Measurements from ENCODE around the gene PCNT. TPM values are rescaled to one million over a fixed set of nuclear protein-coding genes. Genes with fewer than 3 reads are reported as not detected.
A peak's percentile ranks its signal among the peaks of the same experiment; 100 is the strongest.

Gene PCNT, protein sequence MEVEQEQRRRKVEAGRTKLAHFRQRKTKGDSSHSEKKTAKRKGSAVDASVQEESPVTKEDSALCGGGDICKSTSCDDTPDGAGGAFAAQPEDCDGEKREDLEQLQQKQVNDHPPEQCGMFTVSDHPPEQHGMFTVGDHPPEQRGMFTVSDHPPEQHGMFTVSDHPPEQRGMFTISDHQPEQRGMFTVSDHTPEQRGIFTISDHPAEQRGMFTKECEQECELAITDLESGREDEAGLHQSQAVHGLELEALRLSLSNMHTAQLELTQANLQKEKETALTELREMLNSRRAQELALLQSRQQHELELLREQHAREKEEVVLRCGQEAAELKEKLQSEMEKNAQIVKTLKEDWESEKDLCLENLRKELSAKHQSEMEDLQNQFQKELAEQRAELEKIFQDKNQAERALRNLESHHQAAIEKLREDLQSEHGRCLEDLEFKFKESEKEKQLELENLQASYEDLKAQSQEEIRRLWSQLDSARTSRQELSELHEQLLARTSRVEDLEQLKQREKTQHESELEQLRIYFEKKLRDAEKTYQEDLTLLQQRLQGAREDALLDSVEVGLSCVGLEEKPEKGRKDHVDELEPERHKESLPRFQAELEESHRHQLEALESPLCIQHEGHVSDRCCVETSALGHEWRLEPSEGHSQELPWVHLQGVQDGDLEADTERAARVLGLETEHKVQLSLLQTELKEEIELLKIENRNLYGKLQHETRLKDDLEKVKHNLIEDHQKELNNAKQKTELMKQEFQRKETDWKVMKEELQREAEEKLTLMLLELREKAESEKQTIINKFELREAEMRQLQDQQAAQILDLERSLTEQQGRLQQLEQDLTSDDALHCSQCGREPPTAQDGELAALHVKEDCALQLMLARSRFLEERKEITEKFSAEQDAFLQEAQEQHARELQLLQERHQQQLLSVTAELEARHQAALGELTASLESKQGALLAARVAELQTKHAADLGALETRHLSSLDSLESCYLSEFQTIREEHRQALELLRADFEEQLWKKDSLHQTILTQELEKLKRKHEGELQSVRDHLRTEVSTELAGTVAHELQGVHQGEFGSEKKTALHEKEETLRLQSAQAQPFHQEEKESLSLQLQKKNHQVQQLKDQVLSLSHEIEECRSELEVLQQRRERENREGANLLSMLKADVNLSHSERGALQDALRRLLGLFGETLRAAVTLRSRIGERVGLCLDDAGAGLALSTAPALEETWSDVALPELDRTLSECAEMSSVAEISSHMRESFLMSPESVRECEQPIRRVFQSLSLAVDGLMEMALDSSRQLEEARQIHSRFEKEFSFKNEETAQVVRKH (N-terminal part only)
- polyA plus RNA-seq (2013, experiment 1 of 2), result 11.1 TPM
- 10.6 TPM for polyA plus RNA-seq (2013, experiment 2 of 2)

DNA sequence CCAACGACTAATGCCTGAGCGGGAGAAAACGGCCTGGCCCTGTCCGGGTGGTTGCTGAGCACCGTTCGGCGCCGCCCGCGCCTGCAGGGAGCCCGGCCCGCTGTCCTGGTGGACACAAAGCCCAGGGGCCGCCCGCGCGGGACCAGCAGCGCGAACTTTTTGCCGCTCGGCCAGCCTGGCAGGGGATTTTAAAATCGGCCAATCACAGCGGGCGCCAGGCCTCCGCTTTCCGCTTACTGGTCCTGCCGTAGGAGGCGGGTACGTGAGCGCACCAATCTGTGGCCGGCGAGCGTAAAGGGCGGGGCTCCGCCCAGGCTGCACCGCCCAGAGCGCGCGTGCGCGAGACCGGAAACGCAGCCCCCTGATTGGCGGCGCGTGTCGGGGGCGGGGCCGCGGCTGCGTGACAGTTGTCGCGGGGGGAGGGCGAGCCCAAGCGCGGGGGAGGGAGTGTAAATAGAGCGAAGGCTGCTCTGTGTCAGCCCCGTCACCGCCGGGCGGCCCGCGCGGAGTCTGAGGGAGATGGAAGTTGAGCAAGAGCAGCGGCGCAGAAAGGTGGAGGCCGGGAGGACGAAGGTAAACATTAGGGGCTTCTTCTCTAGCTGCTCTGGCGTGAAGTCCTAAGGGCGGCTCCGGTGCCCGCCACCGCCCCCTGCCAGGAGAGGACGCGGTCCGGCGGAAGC lies at the start of gene PCNT, which contains the start of gene C21orf58:
Gene PCNT, plus strand, starts transcription at position 447 of the 680 bp plus-strand sequence. Its CDS starts 73 bp downstream, at position 520.
Gene C21orf58, minus strand, starts transcription at position 161 of the 680 bp plus-strand sequence. CDS start 1,132 bp downstream, outside the sequence.
- peaks cover 16 to 20% of the 10 kb centered on the region in 2 donors for H3K4me1 ChIP-seq (ENCODE audit: control insufficient read depth in 2 of 2, insufficient read depth in 1 of 2, low read depth in 1 of 2, low read length in 2 of 2)
- no peak within 1 kb of the TSS for H2BK15ac ChIP-seq (ENCODE audit: low read length)
- H3K23ac ChIP-seq (ENCODE audit: low read depth, low read length, poor library complexity), result peak within 1 kb of the TSS; percentile 98
- peak within 1 kb of the TSS; percentile 98 for H3K18ac ChIP-seq (ENCODE audit: low read length)
- peaks cover 17 to 65% of the 10 kb centered on the region in 2 donors for H3K36me3 ChIP-seq (replicated peaks in 1 of 2; ENCODE audit: control insufficient read depth in 2 of 2, insufficient read depth in 2 of 2, low read length in 2 of 2)
- H3K9ac ChIP-seq (ENCODE audit: low read depth, low read length, poor library complexity), result peak within 1 kb of the TSS; percentile 98
- peak; percentile 95 for DNase-seq (ENCODE audit: low spot score)
- peak within 1 kb of the TSS; percentile 88 for H2BK120ac ChIP-seq (ENCODE audit: low read depth, low read length)
- peak within 1 kb of the TSS; percentile 83 for H3K14ac ChIP-seq (ENCODE audit: low read length)
- peak within 1 kb of the TSS; percentile 98 for H2AK5ac ChIP-seq (ENCODE audit: low read depth, low read length)
- H3K9me3 ChIP-seq (replicated peaks in 1 of 2; ENCODE audit: control insufficient read depth in 2 of 2, insufficient read depth in 1 of 2, low read depth in 1 of 2, low read length in 2 of 2), result no peaks in the 10 kb centered on the region
- peak within 1 kb of the TSS; percentile 24 for H2BK12ac ChIP-seq (ENCODE audit: low read length)
- H4K91ac ChIP-seq (ENCODE audit: low read depth, low read length, poor library complexity), result no peak within 1 kb of the TSS
- no CpG with 5 or more reads among the region's 76 CpGs for WGBS, 2 donors (ENCODE audit: extremely low coverage in 2 of 2, insufficient read length in 2 of 2, insufficient replicate concordance in 1 of 2)
- H3K79me1 ChIP-seq (ENCODE audit: low read depth, low read length), result peaks cover 11% of the 10 kb centered on the region
- H3K27me3 ChIP-seq (ENCODE audit: control insufficient read depth in 3 of 3, insufficient read depth in 3 of 3, low read depth in 1 of 3, low read length in 3 of 3), result no peaks in the 10 kb centered on the region
- peak within 1 kb of the TSS; percentile 88 for H3K4me2 ChIP-seq (ENCODE audit: insufficient read depth, low read length, poor library complexity, severe bottlenecking)
- H2AFZ ChIP-seq (ENCODE audit: low read length), result peak within 1 kb of the TSS; percentile 94
- H2BK5ac ChIP-seq (ENCODE audit: low read length), result peak within 1 kb of the TSS; percentile 93
- no peak within 1 kb of the TSS for H4K8ac ChIP-seq (ENCODE audit: low read depth, low read length)
- peak within 1 kb of the TSS; percentile 97 for H3K27ac ChIP-seq (replicated peaks; ENCODE audit: low read length)
- peak within 1 kb of the TSS; percentile 97 to 99 for H3K4me3 ChIP-seq (ENCODE audit: low read length in 2 of 2)
- peak within 1 kb of the TSS; percentile 91 for H3K4ac ChIP-seq (ENCODE audit: low read length)

DNA sequence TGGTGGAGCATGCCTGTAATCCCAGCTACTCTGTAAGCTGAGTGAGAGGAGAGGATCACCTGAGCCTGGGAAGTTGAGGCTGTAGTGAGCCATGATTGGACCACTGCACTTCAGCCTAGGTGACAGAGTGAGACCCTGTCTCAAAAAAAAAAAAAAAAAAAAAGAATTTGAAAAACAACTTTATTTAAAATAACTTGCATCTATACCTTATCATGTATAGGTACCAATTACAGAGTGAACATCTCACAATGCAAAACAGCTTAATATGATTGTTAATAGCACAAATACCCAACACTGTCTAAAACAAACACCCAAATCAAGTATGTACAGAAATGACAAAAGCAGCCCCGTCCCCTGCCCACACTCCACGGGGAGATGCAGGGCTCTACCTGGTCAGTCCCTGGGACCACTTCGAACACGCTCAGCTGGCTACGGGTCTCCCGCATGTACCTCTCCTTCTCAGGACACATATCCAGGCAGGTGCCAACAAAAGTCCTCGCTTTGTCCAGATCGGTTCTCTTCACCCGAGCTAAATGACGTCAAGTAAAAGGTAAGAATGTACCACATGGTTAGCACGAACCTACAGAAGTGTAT lies 49.1 kb upstream of the PCNT start:
- WGBS, 2 donors (ENCODE audit: extremely low coverage in 2 of 2, insufficient read length in 2 of 2, insufficient replicate concordance in 1 of 2), result no CpG with 5 or more reads among the region's 11 CpGs
- Histone ChIP-seq H3K79me1 (ENCODE audit: low read depth, low read length) (no peaks in the 10 kb centered on the region), H2BK120ac (ENCODE audit: low read depth, low read length) (no peak overlapping the region), H2AFZ (ENCODE audit: low read length) (no peak overlapping the region), H3K9ac (ENCODE audit: low read depth, low read length, poor library complexity) (no peak overlapping the region), H3K4me1 (ENCODE audit: control insufficient read depth in 2 of 2, insufficient read depth in 1 of 2, low read depth in 1 of 2, low read length in 2 of 2) (no peaks in the 10 kb centered on the region), H3K18ac (ENCODE audit: low read length) (no peak overlapping the region), H3K23ac (ENCODE audit: low read depth, low read length, poor library complexity) (peak overlapping the region; percentile 31), H3K4me3 (ENCODE audit: low read length in 2 of 2) (no peak overlapping the region), H2AK5ac (ENCODE audit: low read depth, low read length) (no peak overlapping the region), H3K27ac (replicated peaks; ENCODE audit: low read length) (no peak overlapping the region), H3K36me3 (replicated peaks in 1 of 2; ENCODE audit: control insufficient read depth in 2 of 2, insufficient read depth in 2 of 2, low read length in 2 of 2) (peaks cover 52 to 96% of the 10 kb centered on the region in 2 donors), H2BK5ac (ENCODE audit: low read length) (no peak overlapping the region), H3K4ac (ENCODE audit: low read length) (no peak overlapping the region), H3K4me2 (ENCODE audit: insufficient read depth, low read length, poor library complexity, severe bottlenecking) (no peak overlapping the region), H2BK12ac (ENCODE audit: low read length) (no peak overlapping the region), H4K8ac (ENCODE audit: low read depth, low read length) (no peak overlapping the region), H3K9me3 (replicated peaks in 1 of 2; ENCODE audit: control insufficient read depth in 2 of 2, insufficient read depth in 1 of 2, low read depth in 1 of 2, low read length in 2 of 2) (no peaks in the 10 kb centered on the region), H2BK15ac (ENCODE audit: low read length) (no peak overlapping the region), H3K27me3 (ENCODE audit: control insufficient read depth in 3 of 3, insufficient read depth in 3 of 3, low read depth in 1 of 3, low read length in 3 of 3) (no peaks in the 10 kb centered on the region), H3K14ac (ENCODE audit: low read length) (no peak overlapping the region), H4K91ac (ENCODE audit: low read depth, low read length, poor library complexity) (no peak overlapping the region)
- no peak for DNase-seq (ENCODE audit: low spot score)

DNA sequence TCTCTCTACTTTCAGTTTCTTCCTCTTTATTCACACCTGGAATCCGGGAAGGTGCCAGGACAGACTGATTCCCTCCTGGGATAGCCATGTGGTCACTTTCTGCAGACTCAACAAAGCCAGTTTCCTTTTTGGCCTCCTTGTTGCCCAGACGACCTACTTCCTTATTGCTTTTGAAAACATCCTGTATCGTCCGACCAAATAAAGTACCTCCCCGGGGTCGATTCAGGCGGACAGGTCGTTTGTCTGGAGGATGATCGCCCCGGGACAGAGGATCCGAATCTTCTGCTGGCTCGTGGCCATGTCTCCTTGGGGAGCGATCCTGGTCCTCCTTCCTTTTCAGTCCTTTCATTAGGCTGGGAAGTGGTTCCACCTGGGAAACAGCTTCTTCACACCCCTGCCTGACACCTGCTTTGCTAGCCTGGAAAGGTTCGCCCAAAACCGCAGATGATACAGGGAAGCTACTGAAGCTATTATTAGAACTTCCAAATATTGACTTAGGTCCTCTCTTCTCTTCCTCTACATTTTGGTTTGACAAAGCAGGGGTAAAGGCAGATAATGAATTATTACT lies 39.8 kb upstream of the PCNT start:
- H3K4me2 ChIP-seq (ENCODE audit: insufficient read depth, low read length, poor library complexity, severe bottlenecking), result no peak overlapping the region
- no peak overlapping the region for H2BK12ac ChIP-seq (ENCODE audit: low read length)
- H4K91ac ChIP-seq (ENCODE audit: low read depth, low read length, poor library complexity), result no peak overlapping the region
- peaks cover 3 to 5% of the 10 kb centered on the region in 2 donors for H3K4me1 ChIP-seq (ENCODE audit: control insufficient read depth in 2 of 2, insufficient read depth in 1 of 2, low read depth in 1 of 2, low read length in 2 of 2)
- H3K4ac ChIP-seq (ENCODE audit: low read length), result no peak overlapping the region
- H2AK5ac ChIP-seq (ENCODE audit: low read depth, low read length), result no peak overlapping the region
- no peak overlapping the region for H3K23ac ChIP-seq (ENCODE audit: low read depth, low read length, poor library complexity)
- no peak overlapping the region for H2BK15ac ChIP-seq (ENCODE audit: low read length)
- peaks cover 6 to 15% of the 10 kb centered on the region in 2 donors for H3K9me3 ChIP-seq (replicated peaks in 1 of 2; ENCODE audit: control insufficient read depth in 2 of 2, insufficient read depth in 1 of 2, low read depth in 1 of 2, low read length in 2 of 2)
- peak overlapping the region in 1 of 2 donors; percentile 11 for H3K4me3 ChIP-seq (ENCODE audit: low read length in 2 of 2)
- H3K27me3 ChIP-seq (ENCODE audit: control insufficient read depth in 3 of 3, insufficient read depth in 3 of 3, low read depth in 1 of 3, low read length in 3 of 3), result peaks cover 0 to 2% (median 0%) of the 10 kb centered on the region in 3 experiments
- DNase-seq (ENCODE audit: low spot score), result no peak
- no peak overlapping the region for H2BK120ac ChIP-seq (ENCODE audit: low read depth, low read length)
- no peak overlapping the region for H3K14ac ChIP-seq (ENCODE audit: low read length)
- peaks cover 6% of the 10 kb centered on the region for H3K79me1 ChIP-seq (ENCODE audit: low read depth, low read length)
- H2BK5ac ChIP-seq (ENCODE audit: low read length), result no peak overlapping the region
- no peak overlapping the region for H3K27ac ChIP-seq (replicated peaks; ENCODE audit: low read length)
- H3K9ac ChIP-seq (ENCODE audit: low read depth, low read length, poor library complexity), result no peak overlapping the region
- no peak overlapping the region for H4K8ac ChIP-seq (ENCODE audit: low read depth, low read length)
- no peak overlapping the region for H3K18ac ChIP-seq (ENCODE audit: low read length)
- no CpG with 5 or more reads among the region's 15 CpGs for WGBS, 2 donors (ENCODE audit: extremely low coverage in 2 of 2, insufficient read length in 2 of 2, insufficient replicate concordance in 1 of 2)
- H2AFZ ChIP-seq (ENCODE audit: low read length), result no peak overlapping the region
- H3K36me3 ChIP-seq (replicated peaks in 1 of 2; ENCODE audit: control insufficient read depth in 2 of 2, insufficient read depth in 2 of 2, low read length in 2 of 2), result peaks cover 28 to 70% of the 10 kb centered on the region in 2 donors
